Nephron progenitor cell (in vitro differentiated cells): ENCODE results near the gene RELL1.

Source experiments
- DNase-seq: peaks from one replicate; pipeline ENCODE4 v3.0.0; 2021
- H3K27ac Mint-ChIP-seq: 2 replicates; pipeline ENCODE4 v1.8.0; 2021; ENCODE audit warnings: mild to moderate bottlenecking, moderate library complexity, mixed read lengths
- H3K27me3 Mint-ChIP-seq: 2 replicates; pipeline ENCODE4 v1.8.0; 2021; ENCODE audit warnings: mild to moderate bottlenecking, low read depth, mixed read lengths; ENCODE audit not compliant: poor library complexity
- H3K36me3 Mint-ChIP-seq: 2 replicates; pipeline ENCODE4 v1.8.0; 2021; ENCODE audit warnings: low read depth, mixed read lengths
- H3K4me1 Mint-ChIP-seq: 2 replicates; pipeline ENCODE4 v1.8.0; 2021; ENCODE audit warnings: mixed read lengths
- H3K4me3 Mint-ChIP-seq: 2 replicates; pipeline ENCODE4 v1.8.0; 2021; ENCODE audit warnings: mild to moderate bottlenecking, moderate library complexity, mixed read lengths
- H3K9me3 Mint-ChIP-seq: 2 replicates; pipeline ENCODE4 v1.8.0; 2021; ENCODE audit warnings: mild to moderate bottlenecking, moderate library complexity, mixed read lengths
- CTCF ChIP-seq: fragments of 200-600 bp; sonication (generic); IDR thresholded peaks from 2 replicates; pipeline ENCODE4 v1.5.0; 2021; ENCODE audit warnings: antibody characterized with exemption

The RELL1 gene

GRCh38 chr4:37686373-37687193, at the start of gene RELL1:
RELL1 (minus strand) TSS chr4:37686376; CDS start chr4:37686287, 89 bp downstream.
- Mint-ChIP-seq H3K4me3 (peak within 1 kb of the TSS; percentile 88), H3K27ac (no peak within 1 kb of the TSS), H3K27me3 (peaks cover 5% of the 10 kb centered on the region), H3K9me3 (no peaks in the 10 kb centered on the region), H3K36me3 (peaks cover 5% of the 10 kb centered on the region), H3K4me1 (peaks cover 24% of the 10 kb centered on the region)
- peak; percentile 100 for DNase-seq
- TF ChIP-seq CTCF: no peak

GRCh38 chr4:37735578-37735977, 49.4 kb upstream of the RELL1 start:
- no peak for DNase-seq
- TF ChIP-seq CTCF: no peak
- H3K27ac Mint-ChIP-seq: no peak overlapping the region
- H3K4me3 Mint-ChIP-seq: no peak overlapping the region
- H3K36me3 Mint-ChIP-seq: no peaks in the 10 kb centered on the region
- H3K9me3 Mint-ChIP-seq: no peaks in the 10 kb centered on the region
- peaks cover 12% of the 10 kb centered on the region for H3K27me3 Mint-ChIP-seq
- peaks cover 10% of the 10 kb centered on the region for H3K4me1 Mint-ChIP-seq

GRCh38 chr4:37734989-37735388, 48.8 kb upstream of the RELL1 start:
- no peak overlapping the region for H3K27ac Mint-ChIP-seq
- H3K4me1 Mint-ChIP-seq: peaks cover 10% of the 10 kb centered on the region
- no peak for TF ChIP-seq CTCF
- peaks cover 10% of the 10 kb centered on the region for H3K27me3 Mint-ChIP-seq
- H3K4me3 Mint-ChIP-seq: no peak overlapping the region
- DNase-seq: no peak
- no peaks in the 10 kb centered on the region for H3K9me3 Mint-ChIP-seq
- H3K36me3 Mint-ChIP-seq: no peaks in the 10 kb centered on the region

- TF ChIP-seq CTCF: no peak
- no peak for DNase-seq
- Mint-ChIP-seq H3K9me3 (no peaks in the 10 kb centered on the region), H3K4me3 (no peak overlapping the region), H3K27me3 (peaks cover 14% of the 10 kb centered on the region), H3K4me1 (peaks cover 20% of the 10 kb centered on the region), H3K27ac (peak overlapping the region; percentile 25), H3K36me3 (no peaks in the 10 kb centered on the region)
Observed at GRCh38 chr4:37733240-37733867, 47.2 kb upstream of the RELL1 start.

- peaks cover 14% of the 10 kb centered on the region for H3K27me3 Mint-ChIP-seq
- peaks cover 20% of the 10 kb centered on the region for H3K4me1 Mint-ChIP-seq
- H3K36me3 Mint-ChIP-seq: no peaks in the 10 kb centered on the region
- H3K4me3 Mint-ChIP-seq: no peak overlapping the region
- DNase-seq: no peak
- no peaks in the 10 kb centered on the region for H3K9me3 Mint-ChIP-seq
- H3K27ac Mint-ChIP-seq: no peak overlapping the region
- TF ChIP-seq CTCF: no peak
Observed at GRCh38 chr4:37732526-37733186, 46.5 kb upstream of the RELL1 start.
